OCI-LY3 (cell line): Measurements from ENCODE around the gene CREBBP.

ENCODE experiments used
- H2AFZ ChIP-seq: fragments of 200-600, 300-600 bp; shearing (Covaris generic); 2 replicates; pipeline ENCODE4 v1.6.0; 2014; ENCODE audit warnings: antibody characterized with exemption, low read depth, low read length
- H3K27ac ChIP-seq: fragments of 200-600, 300-600 bp; sonication (generic); 2 replicates; pipeline ENCODE4 v1.5.1; 2014; ENCODE audit warnings: mild to moderate bottlenecking, low read length, moderate library complexity, mixed read lengths
- H3K27me3 ChIP-seq: fragments of 200-600, 300-600 bp; sonication (generic); 2 replicates; pipeline ENCODE4 v1.6.1; 2014; ENCODE audit warnings: low read depth, low read length, mixed read lengths
- H3K36me3 ChIP-seq: fragments of 200-600, 300-600 bp; sonication (generic); replicated peaks from 2 replicates; pipeline ENCODE3; 2014; ENCODE audit warnings: low read depth, low read length, mixed read lengths
- H3K4me1 ChIP-seq: fragments of 300-600, 200-600 bp; sonication (generic); 2 replicates; pipeline ENCODE4 v1.6.1; 2014; ENCODE audit warnings: low read length, mixed read lengths
- H3K4me2 ChIP-seq: fragments of 200-600, 300-600 bp; sonication (generic); 2 replicates; pipeline ENCODE4 v1.6.1; 2014; ENCODE audit warnings: low read length, mixed read lengths
- H3K4me3 ChIP-seq: fragments of 300-600, 200-600 bp; sonication (generic); 2 replicates; pipeline ENCODE4 v1.5.1; 2014; ENCODE audit warnings: antibody characterized with exemption, mild to moderate bottlenecking, low read length, moderate library complexity
- H3K79me2 ChIP-seq: fragments of 300-600, 200-600 bp; shearing (Covaris generic); 2 replicates; pipeline ENCODE4 v1.6.1; 2014; ENCODE audit warnings: mild to moderate bottlenecking, low read length, mixed read lengths
- H3K9ac ChIP-seq: fragments of 300-600, 200-600 bp; shearing (Covaris generic); 2 replicates; pipeline ENCODE4 v1.6.0; 2014; ENCODE audit warnings: mild to moderate bottlenecking, low read length, moderate library complexity
- H3K9me3 ChIP-seq: fragments of 200-600, 300-600 bp; shearing (Covaris generic); 2 replicates; pipeline ENCODE4 v1.6.1; 2014; ENCODE audit warnings: low read length, mixed read lengths; ENCODE audit not compliant: insufficient read depth
- H4K20me1 ChIP-seq: fragments of 200-600, 300-600 bp; sonication (generic); 2 replicates; pipeline ENCODE4 v1.6.1; 2016; ENCODE audit warnings: low read length, mixed read lengths; ENCODE audit not compliant: insufficient read depth
- CTCF ChIP-seq: fragments of 200-600, 300-600 bp; sonication (generic); IDR thresholded peaks from 2 replicates; pipeline ENCODE4 v1.5.1; 2014; ENCODE audit warnings: antibody characterized with exemption, low read length, low read depth
- EZH2phosphoT487 ChIP-seq: fragments of 200-600 bp; shearing (Covaris generic); IDR thresholded peaks from 2 replicates; pipeline ENCODE4 v1.6.1; 2018; ENCODE audit warnings: antibody characterized with exemption, mixed run types, low read depth

The CREBBP gene

GRCh38 chr16:3819746-3820724 lies 60.5 kb downstream of the CREBBP start:
- Histone ChIP-seq H4K20me1 (peaks cover 92% of the 10 kb centered on the region), H3K4me3 (no peak overlapping the region), H3K27ac (no peak overlapping the region), H3K9me3 (no peaks in the 10 kb centered on the region), H3K36me3 (no peaks in the 10 kb centered on the region), H3K4me1 (peaks cover 19% of the 10 kb centered on the region), H2AFZ (no peak overlapping the region), H3K9ac (no peak overlapping the region), H3K27me3 (no peaks in the 10 kb centered on the region), H3K79me2 (peaks cover 94% of the 10 kb centered on the region), H3K4me2 (no peak overlapping the region)
- TF ChIP-seq EZH2phosphoT487 (no peak), CTCF (no peak)

- Histone ChIP-seq H3K4me2 (no peak overlapping the region), H3K9me3 (no peaks in the 10 kb centered on the region), H4K20me1 (peaks cover 91% of the 10 kb centered on the region), H2AFZ (no peak overlapping the region), H3K79me2 (peaks cover 94% of the 10 kb centered on the region), H3K4me3 (no peak overlapping the region), H3K36me3 (no peaks in the 10 kb centered on the region), H3K27ac (no peak overlapping the region), H3K27me3 (no peaks in the 10 kb centered on the region), H3K4me1 (peaks cover 19% of the 10 kb centered on the region), H3K9ac (no peak overlapping the region)
- TF ChIP-seq EZH2phosphoT487 (no peak), CTCF (no peak)
Measured at GRCh38 chr16:3819175-3819527, 61.4 kb downstream of the CREBBP start.

GRCh38 chr16:3816326-3816725 lies 64.2 kb downstream of the CREBBP start:
- H3K9ac ChIP-seq: no peak overlapping the region
- H3K9me3 ChIP-seq: no peaks in the 10 kb centered on the region
- peaks cover 87% of the 10 kb centered on the region for H3K79me2 ChIP-seq
- no peaks in the 10 kb centered on the region for H3K36me3 ChIP-seq
- H3K27ac ChIP-seq: no peak overlapping the region
- no peak for TF ChIP-seq CTCF
- no peak for TF ChIP-seq EZH2phosphoT487
- H2AFZ ChIP-seq: no peak overlapping the region
- H4K20me1 ChIP-seq: peaks cover 85% of the 10 kb centered on the region
- H3K4me1 ChIP-seq: peaks cover 7% of the 10 kb centered on the region
- no peak overlapping the region for H3K4me3 ChIP-seq
- no peak overlapping the region for H3K4me2 ChIP-seq
- H3K27me3 ChIP-seq: no peaks in the 10 kb centered on the region

- H3K27me3 ChIP-seq: no peaks in the 10 kb centered on the region
- H3K4me2 ChIP-seq: no peak overlapping the region
- peaks cover 6% of the 10 kb centered on the region for H3K36me3 ChIP-seq
- H3K9ac ChIP-seq: no peak overlapping the region
- H3K9me3 ChIP-seq: no peaks in the 10 kb centered on the region
- no peak overlapping the region for H2AFZ ChIP-seq
- H3K79me2 ChIP-seq: peaks cover 75% of the 10 kb centered on the region
- H3K4me3 ChIP-seq: no peak overlapping the region
- H3K4me1 ChIP-seq: peaks cover 7% of the 10 kb centered on the region
- no peak overlapping the region for H3K27ac ChIP-seq
- TF ChIP-seq EZH2phosphoT487 (no peak), CTCF (no peak)
- peaks cover 85% of the 10 kb centered on the region for H4K20me1 ChIP-seq
Measured at GRCh38 chr16:3814755-3815154, 65.8 kb downstream of the CREBBP start.
